Upper lobe of right lung (tissue), 1 donor: Measurements from ENCODE around the gene RASAL3. TPM values are rescaled to one million over a fixed set of nuclear protein-coding genes. Genes with fewer than 3 reads are reported as not detected.

Experiments
- ATAC-seq: fragments of 200-7000 bp; cut with Tn5 transposase; one replicate; pipeline ENCODE4 v1.9.1; 2020; ENCODE audit warnings: mild to moderate bottlenecking, moderate library complexity
- DNase-seq: peaks from one replicate; pipeline ENCODE4 v3.0.0-alpha.2; 2020
- H3K27ac ChIP-seq: fragments of 200-600 bp; one replicate; pipeline ENCODE4 v1.8.0; 2022
- H3K27me3 ChIP-seq: fragments of 200-600 bp; one replicate; pipeline ENCODE4 v1.8.0; 2022; ENCODE audit warnings: mild to moderate bottlenecking
- H3K36me3 ChIP-seq: fragments of 200-600 bp; one replicate; pipeline ENCODE4 v1.8.0; 2022
- H3K4me1 ChIP-seq: fragments of 200-600 bp; one replicate; pipeline ENCODE4 v1.8.0; 2022
- H3K4me3 ChIP-seq: fragments of 200-600 bp; one replicate; pipeline ENCODE4 v1.8.0; 2022; ENCODE audit warnings: mild to moderate bottlenecking
- H3K9me3 ChIP-seq: fragments of 200-600 bp; one replicate; pipeline ENCODE4 v1.8.0; 2022
- CTCF ChIP-seq: fragments of 200-600 bp; IDR thresholded peaks from one replicate; pipeline ENCODE4 v1.8.0; 2022; ENCODE audit warnings: antibody characterized with exemption
- intact Hi-C: fragments of 100-400 bp; cut with DNase I; formaldehyde crosslinking; loops from one replicate; pipeline ENCODE4 v1.11.0; 2022
- total RNA-seq: library from RNA; stranded (reverse); fragmentation: NEBNext Ultra II Directional; extraction: Animal tissue kit (Norgen Biotek cat#: 25700); gene quantifications from one replicate; pipeline ENCODE4 v1.2.1, GENCODE V29; 2021
- donor health status: DM: no; HTN: yes; CAD: no; lungs with severe emphysema.

The RASAL3 gene
- total RNA-seq, 1 donor from 2014 or later: 19.1 TPM

GRCh38 chr19:15457701-15458484 is 6.5 kb downstream of the RASAL3 start:
- ATAC-seq: no peak
- Histone ChIP-seq H3K27me3 (peaks cover 17% of the 10 kb centered on the region), H3K36me3 (peaks cover 12% of the 10 kb centered on the region), H3K4me1 (peaks cover 2% of the 10 kb centered on the region), H3K4me3 (no peak overlapping the region), H3K27ac (no peak overlapping the region), H3K9me3 (no peaks in the 10 kb centered on the region)
- TF ChIP-seq CTCF: no peak
- no peak for DNase-seq
- intact Hi-C loops: no loop called here

- DNase-seq (no peak), ATAC-seq (no peak)
- intact Hi-C loops: no loop called here
- Histone ChIP-seq H3K27me3 (peaks cover 17% of the 10 kb centered on the region), H3K4me1 (peaks cover 6% of the 10 kb centered on the region), H3K27ac (no peak overlapping the region), H3K4me3 (no peak overlapping the region), H3K36me3 (peaks cover 12% of the 10 kb centered on the region), H3K9me3 (no peaks in the 10 kb centered on the region)
- no peak for TF ChIP-seq CTCF
These were observed 7.3 kb downstream of the RASAL3 start for GRCh38 chr19:15456871-15457700.

- intact Hi-C loops: no loop called here
- H3K36me3 ChIP-seq: peaks cover 12% of the 10 kb centered on the region
- H3K4me3 ChIP-seq: no peak overlapping the region
- H3K27me3 ChIP-seq: peaks cover 17% of the 10 kb centered on the region
- DNase-seq (no peak), ATAC-seq (no peak)
- H3K9me3 ChIP-seq: no peaks in the 10 kb centered on the region
- H3K4me1 ChIP-seq: peaks cover 6% of the 10 kb centered on the region
- no peak for TF ChIP-seq CTCF
- no peak overlapping the region for H3K27ac ChIP-seq
These were observed 7.9 kb downstream of the RASAL3 start for GRCh38 chr19:15456441-15456840.

GRCh38 chr19:15455996-15456395 is 8.3 kb downstream of the RASAL3 start:
- intact Hi-C loops: no loop called here
- DNase-seq (no peak), ATAC-seq (no peak)
- Histone ChIP-seq H3K4me3 (no peak overlapping the region), H3K9me3 (no peaks in the 10 kb centered on the region), H3K36me3 (peaks cover 12% of the 10 kb centered on the region), H3K27ac (no peak overlapping the region), H3K27me3 (peaks cover 17% of the 10 kb centered on the region), H3K4me1 (peaks cover 6% of the 10 kb centered on the region)
- TF ChIP-seq CTCF: no peak

- ATAC-seq: no peak
- Histone ChIP-seq H3K9me3 (no peaks in the 10 kb centered on the region), H3K4me1 (peaks cover 7% of the 10 kb centered on the region), H3K4me3 (no peak overlapping the region), H3K27ac (no peak overlapping the region), H3K27me3 (peaks cover 17% of the 10 kb centered on the region), H3K36me3 (no peaks in the 10 kb centered on the region)
- intact Hi-C loops: no loop called here
- no peak for DNase-seq
- no peak for TF ChIP-seq CTCF
These were observed 10.2 kb downstream of the RASAL3 start for GRCh38 chr19:15453906-15454860.
